RKO (cell line): Measurements from ENCODE around the gene POLR3A.

Experiments used
- DNase-seq: peaks from one replicate; pipeline ENCODE4 v3.0.0-alpha.2; 2016; ENCODE audit warnings: low spot score

Gene POLR3A

GRCh38 chr10:78046711-78047269, 17.5 kb upstream of the POLR3A start:
- DNase-seq = no peak

DNA sequence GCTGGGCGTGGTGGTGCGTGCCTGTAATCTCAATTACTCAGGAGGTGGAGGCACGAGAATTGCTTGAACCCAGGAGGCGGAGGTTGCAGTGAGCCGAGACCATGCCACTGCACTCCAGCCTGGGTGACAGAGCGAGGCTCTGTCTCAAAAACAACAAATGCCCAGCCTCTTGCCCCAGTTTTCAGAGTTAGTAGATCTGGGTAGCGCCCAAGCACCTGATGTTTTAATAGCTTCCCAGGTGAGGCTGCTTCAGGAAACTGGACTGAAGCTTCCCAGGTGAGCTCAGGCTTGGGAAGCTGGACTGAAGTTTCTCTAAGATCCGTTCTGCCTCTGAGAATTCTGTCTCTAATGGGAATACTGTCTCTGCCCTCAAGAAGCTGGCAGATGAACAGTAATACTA, 16.5 kb upstream of the POLR3A start:
- no peak for DNase-seq

- DNase-seq = no peak
These were observed 15.9 kb upstream of the POLR3A start for GRCh38 chr10:78045237-78045636.

DNA sequence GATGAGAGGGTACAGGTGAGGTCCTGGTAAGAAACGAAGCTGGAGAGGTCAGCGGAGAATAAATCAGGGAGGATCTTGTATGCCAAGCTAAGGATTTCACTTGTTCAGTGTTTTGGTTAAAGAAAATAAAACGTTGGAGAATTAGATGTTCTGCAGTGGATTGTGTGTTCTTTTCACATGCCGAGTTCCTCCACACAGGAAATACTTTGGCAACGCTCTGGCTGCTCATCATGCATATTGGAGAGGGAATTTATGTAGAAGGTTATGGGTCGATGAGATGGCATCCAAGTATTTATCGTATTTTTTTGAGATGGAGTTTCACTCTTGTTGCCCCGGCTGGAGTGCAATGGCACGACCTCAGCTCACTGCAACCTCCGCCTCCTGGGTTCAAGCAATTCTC, 15.4 kb upstream of the POLR3A start:
- DNase-seq = no peak

DNA sequence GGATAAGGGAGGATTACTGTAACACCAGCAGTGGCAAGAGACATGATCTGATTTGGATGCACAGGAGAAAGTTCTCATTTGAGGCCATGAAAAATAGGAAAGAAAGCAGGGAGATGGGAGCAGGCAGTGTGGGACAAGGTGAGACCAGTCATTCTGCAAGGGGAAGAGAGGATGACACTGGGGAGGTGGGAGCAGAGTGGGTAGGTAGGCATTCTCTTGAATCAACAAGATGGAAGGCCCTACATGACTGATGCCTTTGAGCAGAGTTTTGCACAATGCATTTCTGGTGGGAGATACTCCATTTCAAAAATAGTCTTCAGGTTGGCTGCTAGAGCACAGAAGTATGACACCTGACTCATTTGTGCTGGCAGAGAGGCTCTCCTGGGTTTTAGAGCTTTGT, 14.9 kb upstream of the POLR3A start:
- no peak for DNase-seq

DNA sequence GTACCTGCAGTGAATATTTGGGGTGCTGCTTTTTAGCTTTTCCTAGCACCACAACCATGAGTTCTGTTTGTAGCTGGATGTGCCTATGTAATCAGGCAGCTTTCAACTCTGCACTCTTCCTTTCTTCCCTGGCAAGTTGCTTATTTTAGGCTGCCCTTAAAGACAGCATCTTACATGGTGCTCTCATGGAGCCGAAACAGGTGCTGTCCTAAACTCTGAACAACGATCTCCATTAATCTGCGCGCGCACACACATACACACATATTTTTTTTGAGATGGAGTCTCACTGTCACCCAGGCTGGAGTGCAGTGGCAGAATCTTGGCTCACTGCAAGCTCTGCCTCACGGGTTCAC, 13.4 kb upstream of the POLR3A start:
- DNase-seq = no peak

DNA sequence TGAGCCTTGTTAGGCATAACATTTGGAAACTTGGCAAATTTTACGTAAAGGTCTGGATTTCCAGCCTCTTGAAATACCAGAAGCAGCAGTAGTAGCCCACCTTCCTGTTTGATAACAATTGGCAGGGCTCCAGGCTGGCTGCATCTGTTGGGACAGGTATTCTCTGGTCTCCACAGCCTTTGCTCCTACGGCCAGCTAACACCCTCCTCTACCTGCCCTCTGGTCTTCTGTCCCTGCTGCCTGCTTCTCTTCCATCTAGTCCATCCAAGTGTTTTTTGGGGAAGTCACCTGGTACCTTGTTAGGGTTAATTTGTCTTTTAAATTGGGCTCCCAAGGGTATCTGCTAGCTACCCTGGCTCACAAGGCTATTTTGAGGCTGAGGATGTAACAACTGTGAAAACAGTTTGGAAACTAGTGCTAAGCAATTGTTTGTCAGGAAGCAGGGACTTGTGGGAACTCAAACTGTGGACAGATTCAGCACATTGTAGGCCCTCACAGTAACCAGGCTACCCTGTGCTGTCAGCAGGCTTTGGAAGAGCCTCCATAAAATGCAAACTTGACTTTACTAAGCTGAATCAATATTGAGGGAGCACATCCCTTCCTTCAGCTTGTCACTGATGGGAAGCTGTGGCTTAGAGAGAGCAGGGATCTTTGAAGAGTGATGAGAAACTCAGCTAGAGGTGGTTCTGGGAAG, 12.9 kb upstream of the POLR3A start:
- DNase-seq = no peak

DNA sequence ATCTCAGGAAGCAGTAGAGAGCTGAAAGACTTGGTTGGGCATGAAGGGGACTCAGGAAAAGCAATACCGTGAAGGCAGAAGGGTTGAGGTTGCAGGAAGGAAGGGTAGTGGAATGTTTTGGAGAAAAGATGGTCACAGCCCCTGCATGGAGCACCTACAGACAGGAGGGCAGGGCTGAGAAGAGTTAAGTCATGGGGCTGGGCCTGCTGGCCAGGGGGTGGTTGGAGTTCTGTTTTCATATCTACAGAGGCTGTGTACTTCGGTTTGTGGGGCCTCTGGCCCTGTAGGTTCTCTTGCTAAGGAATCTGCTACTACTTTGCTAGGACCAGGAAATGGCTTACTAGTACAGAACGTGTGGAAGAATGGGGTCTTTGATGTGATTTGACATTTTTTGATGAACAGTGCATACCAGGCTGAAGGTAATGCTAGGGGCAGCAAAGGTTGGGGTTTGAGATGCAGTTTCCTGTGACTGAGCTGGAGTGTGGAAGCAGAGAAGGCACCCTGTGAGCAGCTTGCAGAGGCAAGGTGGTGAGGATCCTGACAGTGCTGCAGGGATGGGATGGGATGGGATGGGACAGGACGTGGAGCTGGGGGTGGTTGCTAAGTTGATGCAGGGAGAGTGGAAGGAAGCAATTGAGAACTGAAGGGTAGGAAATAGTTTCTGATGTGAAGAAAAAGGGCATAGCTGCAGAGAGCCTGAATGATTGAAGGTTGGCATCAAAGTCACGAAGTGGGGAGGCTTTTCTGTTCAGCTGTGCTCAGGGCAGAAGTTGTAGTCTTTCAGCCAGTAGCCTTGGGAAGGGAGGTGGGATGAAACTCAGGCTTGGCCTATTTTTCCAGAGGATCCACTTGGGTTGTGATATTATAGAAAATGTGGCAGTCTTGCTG, 12.1 kb upstream of the POLR3A start:
- no peak for DNase-seq

- DNase-seq = no peak
These were observed 10.4 kb upstream of the POLR3A start for GRCh38 chr10:78039743-78040142.

DNA sequence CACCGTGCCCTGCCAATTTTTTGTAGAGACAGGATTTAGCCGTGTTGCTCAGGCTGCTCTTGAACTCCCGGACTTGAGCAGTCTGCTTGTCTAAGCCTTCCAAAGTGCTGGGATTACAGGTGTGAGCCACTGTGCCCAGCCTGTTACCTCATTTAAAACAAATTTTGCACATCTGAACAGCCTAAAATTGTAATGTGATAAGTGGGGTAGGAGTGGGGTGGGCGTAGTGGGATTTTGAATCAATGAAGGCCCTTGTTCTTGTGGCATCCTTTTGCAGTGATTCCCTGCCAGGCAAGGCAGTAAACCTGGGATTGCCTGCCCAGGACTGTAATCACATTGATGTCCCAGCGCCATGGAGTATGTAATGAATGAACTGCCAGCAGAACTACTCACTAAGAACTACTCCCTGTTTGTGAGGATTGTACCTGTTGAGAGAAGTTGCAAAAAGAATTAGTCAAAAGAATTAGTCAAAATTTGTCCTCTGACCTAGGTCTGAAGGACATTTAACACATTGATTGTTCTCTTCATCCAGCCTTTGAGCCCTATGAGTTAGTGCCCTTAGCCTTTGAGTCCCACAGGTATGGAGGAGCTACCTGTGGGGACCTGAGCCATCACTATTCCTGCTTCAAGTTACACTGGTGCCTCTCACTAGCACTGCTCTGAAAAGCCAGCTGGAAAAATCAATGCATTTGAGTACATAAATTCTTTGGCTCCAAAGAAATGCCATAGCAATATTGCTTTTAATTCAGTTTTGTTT, 9.7 kb upstream of the POLR3A start:
- no peak for DNase-seq

- DNase-seq = peak; percentile 56
These were observed 8.8 kb upstream of the POLR3A start for GRCh38 chr10:78038105-78038504.

GRCh38 chr10:78035933-78036583, 6.7 kb upstream of the POLR3A start:
- DNase-seq = no peak

GRCh38 chr10:78035437-78035836, 6.1 kb upstream of the POLR3A start:
- DNase-seq = no peak

DNA sequence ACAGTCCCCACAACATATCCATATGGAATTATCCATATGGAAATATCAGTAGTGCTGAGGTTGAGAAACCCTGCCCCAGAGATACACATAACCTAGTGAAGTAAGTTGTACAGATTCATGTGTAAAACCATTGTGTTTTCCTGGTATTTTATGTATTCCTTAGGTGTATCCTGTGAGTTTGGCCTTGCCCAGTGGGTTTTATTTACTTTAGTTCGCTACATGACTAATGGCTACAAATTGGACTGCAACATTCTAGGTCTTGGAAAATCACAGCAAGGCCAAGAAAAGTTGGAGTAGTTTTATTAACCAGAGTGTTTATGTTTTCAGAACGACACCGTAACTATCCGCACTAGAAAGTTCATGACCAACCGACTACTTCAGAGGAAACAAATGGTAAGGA, 5.7 kb upstream of the POLR3A start:
- DNase-seq = no peak

- DNase-seq = peak; percentile 98
These were observed 4.5 kb upstream of the POLR3A start, which contains the start of gene RPS24 for GRCh38 chr10:78033637-78034470. Gene RPS24 (plus strand): TSS chr10:78033863. CDS start chr10:78033902, 39 bp downstream.

DNA sequence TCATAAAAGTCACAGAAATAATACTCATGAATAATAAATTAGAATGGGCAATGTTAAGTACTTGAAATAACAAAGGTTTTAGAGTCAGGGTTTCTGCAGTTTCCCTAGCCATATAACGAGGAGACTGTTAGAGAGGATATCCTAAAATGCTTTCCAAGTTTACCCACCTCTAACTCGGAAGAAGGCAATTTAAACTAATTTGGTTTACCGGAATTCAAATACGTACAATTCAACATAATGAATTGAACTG, 4.0 kb upstream of the POLR3A start:
- DNase-seq = no peak

DNA sequence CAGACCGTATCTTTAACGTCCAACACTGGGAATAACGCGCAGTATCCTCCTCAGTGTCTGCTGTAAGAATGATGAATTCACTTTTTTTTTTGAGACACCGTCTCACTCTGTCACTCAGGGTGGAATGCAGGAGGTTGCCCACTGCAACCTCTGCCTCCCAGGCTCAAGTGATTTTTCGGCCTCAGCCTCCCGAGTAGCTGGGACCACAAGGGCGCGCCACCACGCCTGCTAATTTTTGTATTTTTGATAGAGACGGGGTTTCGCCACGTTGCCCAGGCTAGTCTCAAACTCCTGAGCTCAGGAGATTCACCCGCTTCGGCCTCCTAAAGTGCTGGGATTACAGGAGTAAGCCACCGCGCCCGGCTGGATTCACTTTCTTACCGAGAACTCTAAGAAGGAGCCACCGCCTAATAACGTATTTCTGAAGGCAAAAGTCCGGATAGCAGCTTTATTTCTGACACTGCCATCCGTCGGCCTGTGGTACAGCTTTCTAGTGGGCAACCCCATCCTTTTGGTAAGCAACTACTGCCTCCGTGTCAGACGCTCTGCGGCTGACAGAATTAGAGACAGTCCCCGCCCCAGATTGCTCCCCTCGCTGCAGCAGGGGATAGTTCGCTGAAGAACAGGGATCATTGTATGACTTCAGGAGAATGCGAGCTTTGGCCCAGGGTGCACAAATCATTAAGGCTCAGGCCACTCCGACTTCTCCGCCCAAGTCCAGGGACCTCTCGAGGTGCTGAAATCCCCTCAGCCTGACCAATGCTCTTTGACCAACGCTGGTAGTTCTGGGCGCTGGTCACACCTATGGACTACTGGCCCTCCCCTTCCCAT, 662 bp downstream of the POLR3A start:
- peak; percentile 55 for DNase-seq

GRCh38 chr10:78025685-78026364, 3.5 kb downstream of the POLR3A start:
- peak; percentile 92 for DNase-seq

- DNase-seq = no peak
These were observed 5.6 kb downstream of the POLR3A start for GRCh38 chr10:78023741-78024140.

- DNase-seq = no peak
These were observed 8.1 kb downstream of the POLR3A start for GRCh38 chr10:78021201-78021600.
